Kidney (tissue), 14 donors: ENCODE measurements around the gene CSNK2A3. TPM values are rescaled to one million over a fixed set of nuclear protein-coding genes. Genes with fewer than 3 reads are reported as not detected.
A peak's percentile ranks its signal among the peaks of the same experiment; 100 is the strongest.

Experiments used
- DNase-seq, 5 donors: peaks; one replicate each; pipeline ENCODE4 v3.0.0-alpha.2; 2013 to 2020
- FAIRE-seq: peaks from 2 replicates; lab custom pipeline; 2012; peaks lifted over from hg19 to GRCh38; lab: Jason Lieb, UNC
- H3K27ac ChIP-seq, 2 donors: one replicate each; pipeline ENCODE4 v1.7.0; 2013; ENCODE audit warnings: low read depth in 2 of 2, low read length in 2 of 2, inconsistent platforms in 1 of 2
- H3K27me3 ChIP-seq: one replicate; pipeline ENCODE4 v1.7.1; 2013; ENCODE audit warnings: low read length, inconsistent platforms; ENCODE audit not compliant: control insufficient read depth, insufficient read depth
- H3K36me3 ChIP-seq, 3 donors: one replicate each; pipeline versions ENCODE4 v1.7.0 to v1.7.1; 2013; ENCODE audit warnings: low read length in 3 of 3, control low read depth in 1 of 3, inconsistent platforms in 1 of 3; ENCODE audit not compliant: insufficient read depth in 3 of 3, control insufficient read depth in 2 of 3
- H3K4me1 ChIP-seq, 3 donors: one replicate each; pipeline versions ENCODE4 v1.7.0 to v1.7.1; 2013; ENCODE audit warnings: low read length in 3 of 3, inconsistent platforms in 1 of 3, low read depth in 1 of 3; ENCODE audit not compliant: control insufficient read depth in 2 of 3, insufficient read depth in 2 of 3
- H3K4me3 ChIP-seq, 3 donors: one replicate each; pipeline versions ENCODE4 v1.7.0 to v1.8.1; 2013; ENCODE audit warnings: low read length in 3 of 3, control low read depth in 1 of 3, inconsistent platforms in 1 of 3
- H3K9ac ChIP-seq, 3 donors: one replicate each; pipeline versions ENCODE4 v1.7.0 to v1.7.1; 2013; ENCODE audit warnings: low read length in 3 of 3, control low read depth in 1 of 3, inconsistent platforms in 1 of 3
- H3K9me3 ChIP-seq, 3 donors: one replicate each; pipeline versions ENCODE4 v1.7.0 to v1.7.1; 2013; ENCODE audit warnings: low read length in 3 of 3, control low read depth in 1 of 3, inconsistent platforms in 1 of 3; ENCODE audit not compliant: control insufficient read depth in 2 of 3, insufficient read depth in 1 of 3
- CTCF ChIP-seq: IDR thresholded peaks from 3 replicates; pipeline ENCODE4 v1.5.1; 2012; ENCODE audit warnings: mild to moderate bottlenecking, moderate library complexity, borderline replicate concordance; ENCODE audit not compliant: insufficient read depth; ENCODE audit errors: extremely low read depth
- intact Hi-C: fragments of 100-400 bp; cut with DNase I; formaldehyde crosslinking; loops from one replicate; pipeline ENCODE4 v1.11.1; 2022
- polyA plus RNA-seq: library from polyadenylated mRNA; stranded (reverse); fragments of 350-450 nt; fragmentation: Illumina TruSeq; extraction: RNeasy Lipid Tissue Mini Kit (QIAGEN cat#74804); gene quantifications from one replicate; pipeline ENCODE4 v1.2.3, GENCODE V29; 2014; ENCODE audit warnings: low read depth, low replicate concordance; ENCODE audit not compliant: insufficient read depth
- total RNA-seq: library from RNA; stranded (reverse); fragmentation: NEBNext Ultra II Directional; extraction: Animal tissue kit (Norgen Biotek cat#: 25700); gene quantifications from one replicate; pipeline ENCODE4 v1.2.1, GENCODE V29; 2021
- donor health status: control.
- donor health status: control.
- donor health status: control.
- donor health status: control.
- donor health status: control.
- donor health status: DM: yes; HTN: yes; CAD: no.
- donor health status: Normal renal cell carcinoma (clear cell type).

Gene CSNK2A3
- total and polyA plus RNA-seq, 2 donors from 2014 or later = 3.8 TPM; not detected in 1

DNA sequence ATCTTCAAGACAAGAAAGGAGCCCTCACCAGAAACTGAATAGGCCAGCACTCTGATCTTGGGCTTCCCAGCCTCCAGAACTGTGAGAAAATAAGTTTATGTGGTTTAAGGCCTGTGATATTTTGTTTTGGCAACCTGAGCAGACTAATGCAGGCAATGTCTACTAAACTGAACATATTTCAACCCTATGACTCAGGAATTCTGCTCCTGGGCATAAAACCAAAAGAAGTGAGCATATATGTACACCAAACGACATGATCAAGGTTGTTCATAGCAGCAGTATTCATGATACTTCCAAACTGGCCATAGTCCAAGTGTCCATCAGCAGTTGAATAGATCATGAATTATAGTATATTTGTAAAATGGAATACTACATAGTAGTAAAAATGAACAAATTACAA lies 29.0 kb downstream of the CSNK2A3 start:
- FAIRE-seq (no peak), DNase-seq (no peak)
- H3K9me3 ChIP-seq = peaks cover 0 to 6% (median 0%) of the 10 kb centered on the region in 3 donors
- H3K4me1 ChIP-seq = no peaks in the 10 kb centered on the region
- H3K27ac ChIP-seq = no peak overlapping the region
- H3K9ac ChIP-seq = no peak overlapping the region
- H3K36me3 ChIP-seq = peaks cover 0 to 8% (median 5%) of the 10 kb centered on the region in 3 donors
- no peaks in the 10 kb centered on the region for H3K27me3 ChIP-seq
- intact Hi-C loops = no loop called here
- no peak for TF ChIP-seq CTCF
- H3K4me3 ChIP-seq = no peak overlapping the region

- H3K9me3 ChIP-seq = peaks cover 0 to 6% (median 0%) of the 10 kb centered on the region in 3 donors
- no peaks in the 10 kb centered on the region for H3K27me3 ChIP-seq
- no peak overlapping the region for H3K27ac ChIP-seq
- H3K36me3 ChIP-seq = peaks cover 0 to 8% (median 4%) of the 10 kb centered on the region in 3 donors
- H3K9ac ChIP-seq = no peak overlapping the region
- DNase-seq (no peak), FAIRE-seq (no peak)
- no peaks in the 10 kb centered on the region for H3K4me1 ChIP-seq
- intact Hi-C loops = no loop called here
- TF ChIP-seq CTCF = no peak
- H3K4me3 ChIP-seq = no peak overlapping the region
Observed at GRCh38 chr11:11322101-11322500, 30.9 kb downstream of the CSNK2A3 start.

- no peak overlapping the region for H3K4me3 ChIP-seq
- H3K9ac ChIP-seq = no peak overlapping the region
- no peaks in the 10 kb centered on the region for H3K27me3 ChIP-seq
- no peak overlapping the region for H3K27ac ChIP-seq
- H3K4me1 ChIP-seq = no peaks in the 10 kb centered on the region
- H3K9me3 ChIP-seq = peaks cover 0 to 6% (median 0%) of the 10 kb centered on the region in 3 donors
- no peak for TF ChIP-seq CTCF
- FAIRE-seq (no peak), DNase-seq (peak in 2 of 5 donors; percentile 1 to 26)
- peaks cover 0 to 4% (median 0%) of the 10 kb centered on the region in 3 donors for H3K36me3 ChIP-seq
- intact Hi-C loops = no loop called here
Observed at GRCh38 chr11:11320825-11321224, 32.2 kb downstream of the CSNK2A3 start.

DNA sequence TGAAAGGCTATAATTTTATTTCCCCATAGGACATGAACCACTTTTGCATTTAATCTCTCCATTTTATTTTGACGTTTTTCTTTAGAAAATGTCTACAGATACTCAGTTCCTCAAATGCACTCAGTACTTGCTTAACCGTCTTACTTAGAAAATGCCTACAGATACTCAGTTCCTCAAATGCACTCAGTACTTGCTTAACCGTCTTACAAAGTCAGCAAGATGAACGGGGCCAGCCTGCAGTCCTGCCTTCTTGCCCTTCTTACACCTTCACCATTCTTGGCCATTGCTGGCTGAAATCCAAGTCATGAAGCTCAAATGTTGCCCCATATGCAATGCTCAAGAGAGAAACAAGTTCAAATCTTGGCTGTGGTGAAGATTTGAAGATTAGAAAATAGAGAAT lies 34.1 kb downstream of the CSNK2A3 start:
- no peak overlapping the region for H3K9ac ChIP-seq
- H3K4me1 ChIP-seq = peaks cover 0 to 5% (median 0%) of the 10 kb centered on the region in 3 donors
- H3K4me3 ChIP-seq = no peak overlapping the region
- H3K9me3 ChIP-seq = peaks cover 0 to 6% (median 0%) of the 10 kb centered on the region in 3 donors
- FAIRE-seq (no peak), DNase-seq (no peak)
- no peak overlapping the region for H3K27ac ChIP-seq
- intact Hi-C loops = no loop called here
- no peak for TF ChIP-seq CTCF
- H3K36me3 ChIP-seq = no peaks in the 10 kb centered on the region
- H3K27me3 ChIP-seq = no peaks in the 10 kb centered on the region
